HepG2 (cell line): ENCODE results near the gene THADA. TPM values are rescaled to one million over a fixed set of nuclear protein-coding genes. Genes with fewer than 3 reads are reported as not detected.
A peak's percentile ranks its signal among the peaks of the same experiment; 100 is the strongest.

ENCODE experiments used
- ADNP ChIP-seq: sonication (generic); formaldehyde crosslinking; IDR thresholded peaks from 2 replicates; pipeline ENCODE4 v1.4.0; 2020; ENCODE audit warnings: missing genetic modification reagents
- ATAD3A ChIP-seq: sonication (generic); formaldehyde crosslinking; IDR thresholded peaks from 2 replicates; pipeline ENCODE4 v1.4.0; 2020; ENCODE audit warnings: missing genetic modification reagents
- BORCS8-MEF2B ChIP-seq: sonication (generic); formaldehyde crosslinking; IDR thresholded peaks from 2 replicates; pipeline ENCODE4 v1.8.0; 2022; ENCODE audit warnings: mild to moderate bottlenecking, missing genetic modification reagents
- CEBPB ChIP-seq: IDR thresholded peaks from 2 replicates; pipeline ENCODE4 v1.6.1; 2011; ENCODE audit warnings: low read depth, low read length, improper control_type of control experiment, borderline replicate concordance
- HCFC1 ChIP-seq: fragments of 150-350 bp; IDR thresholded peaks from 2 replicates; pipeline ENCODE4 v1.6.1; 2014; ENCODE audit warnings: low read depth, low read length
- HDAC2 ChIP-seq: sonication (generic); formaldehyde crosslinking; IDR thresholded peaks from 2 replicates; pipeline ENCODE4 v1.4.0; 2020; ENCODE audit warnings: missing genetic modification reagents
- HIVEP1 ChIP-seq: sonication (generic); formaldehyde crosslinking; IDR thresholded peaks from 2 replicates; pipeline ENCODE4 v1.4.0; 2020; ENCODE audit warnings: mild to moderate bottlenecking, missing genetic modification reagents
- NAIF1 ChIP-seq: sonication (generic); formaldehyde crosslinking; IDR thresholded peaks from 2 replicates; pipeline ENCODE4 v1.5.0; 2020; ENCODE audit warnings: mild to moderate bottlenecking, missing genetic modification reagents, borderline replicate concordance
- NR2F6 ChIP-seq, 2 experiments: IDR thresholded peaks; 2 replicates each; pipeline ENCODE4 v1.6.1; 2016; ENCODE audit warnings: antibody characterized with exemption in 1 of 2, mild to moderate bottlenecking in 1 of 2
- TOE1 ChIP-seq: sonication (generic); formaldehyde crosslinking; IDR thresholded peaks from 2 replicates; pipeline ENCODE4 v1.4.0; 2020; ENCODE audit warnings: mild to moderate bottlenecking, missing genetic modification reagents
- ZBTB7B ChIP-seq: sonication (generic); formaldehyde crosslinking; IDR thresholded peaks from 2 replicates; pipeline ENCODE4 v1.4.0; 2020; ENCODE audit warnings: missing genetic modification reagents
- ZHX1 ChIP-seq: sonication (generic); formaldehyde crosslinking; IDR thresholded peaks from 2 replicates; pipeline ENCODE4 v1.8.1; 2022; ENCODE audit warnings: low read depth, mild to moderate bottlenecking, missing genetic modification reagents
- ZNF232 ChIP-seq: sonication (generic); formaldehyde crosslinking; IDR thresholded peaks from 2 replicates; pipeline ENCODE4 v1.4.0; 2020; ENCODE audit warnings: missing genetic modification reagents, borderline replicate concordance
- ZNF335 ChIP-seq: sonication (generic); formaldehyde crosslinking; IDR thresholded peaks from 2 replicates; pipeline ENCODE4 v1.4.0; 2020; ENCODE audit warnings: missing genetic modification reagents
- ZNF598 ChIP-seq: sonication (generic); formaldehyde crosslinking; IDR thresholded peaks from 2 replicates; pipeline ENCODE4 v1.5.1; 2020; ENCODE audit warnings: mild to moderate bottlenecking, missing genetic modification reagents, borderline replicate concordance
- ZNF605 ChIP-seq: sonication (generic); formaldehyde crosslinking; IDR thresholded peaks from 2 replicates; pipeline ENCODE4 v1.8.0; 2022; ENCODE audit warnings: mild to moderate bottlenecking, missing genetic modification reagents
- ZXDC ChIP-seq: sonication (generic); formaldehyde crosslinking; IDR thresholded peaks from 2 replicates; pipeline ENCODE4 v1.5.0; 2020; ENCODE audit warnings: mild to moderate bottlenecking, missing genetic modification reagents
- polyA plus RNA-seq, 8 experiments: library from polyadenylated mRNA; depleted of rRNA in 3 of 8; stranded (reverse) in 7 of 8; unstranded in 1 of 8; fragments of >200 nt; fragmentation: Illumina TruSeq in 4 of 8; extraction: Trizol in 4 of 8; gene quantifications; 2 replicates each; pipeline versions ENCODE4 v1.2.1 to v1.2.3, GENCODE V29; 2011 to 2016; ENCODE audit warnings: low read depth in 4 of 8, missing spikeins in 1 of 8, mixed read lengths in 1 of 8; ENCODE audit not compliant: insufficient read depth in 1 of 8
- total RNA-seq, 5 experiments: library from RNA; depleted of rRNA; stranded (reverse); fragments of >200 nt; fragmentation: Illumina TruSeq; extraction: Trizol; gene quantifications; 2 replicates each; pipeline ENCODE4 v1.2.3, GENCODE V29; 2016; ENCODE audit warnings: low read depth in 1 of 5
- TF ChIP-seq, protein P1 (sequence below): sonication (generic); formaldehyde crosslinking; IDR thresholded peaks from 2 replicates; pipeline ENCODE4 v1.4.0; 2020; ENCODE audit warnings: missing genetic modification reagents, borderline replicate concordance
- TF ChIP-seq, protein P2 (sequence below): sonication (generic); formaldehyde crosslinking; IDR thresholded peaks from 2 replicates; pipeline ENCODE4 v1.4.0; 2020; ENCODE audit warnings: missing genetic modification reagents
- TF ChIP-seq, protein P3 (sequence below): sonication (generic); formaldehyde crosslinking; IDR thresholded peaks from 2 replicates; pipeline ENCODE4 v1.4.0; 2020; ENCODE audit warnings: missing genetic modification reagents

THADA gene
- total and polyA plus RNA-seq, 2 of the 13 experiments (the other 11 are each of a cell fraction or from before 2014, with no cell fraction given): 12.7 to 21.7 TPM

DNA sequence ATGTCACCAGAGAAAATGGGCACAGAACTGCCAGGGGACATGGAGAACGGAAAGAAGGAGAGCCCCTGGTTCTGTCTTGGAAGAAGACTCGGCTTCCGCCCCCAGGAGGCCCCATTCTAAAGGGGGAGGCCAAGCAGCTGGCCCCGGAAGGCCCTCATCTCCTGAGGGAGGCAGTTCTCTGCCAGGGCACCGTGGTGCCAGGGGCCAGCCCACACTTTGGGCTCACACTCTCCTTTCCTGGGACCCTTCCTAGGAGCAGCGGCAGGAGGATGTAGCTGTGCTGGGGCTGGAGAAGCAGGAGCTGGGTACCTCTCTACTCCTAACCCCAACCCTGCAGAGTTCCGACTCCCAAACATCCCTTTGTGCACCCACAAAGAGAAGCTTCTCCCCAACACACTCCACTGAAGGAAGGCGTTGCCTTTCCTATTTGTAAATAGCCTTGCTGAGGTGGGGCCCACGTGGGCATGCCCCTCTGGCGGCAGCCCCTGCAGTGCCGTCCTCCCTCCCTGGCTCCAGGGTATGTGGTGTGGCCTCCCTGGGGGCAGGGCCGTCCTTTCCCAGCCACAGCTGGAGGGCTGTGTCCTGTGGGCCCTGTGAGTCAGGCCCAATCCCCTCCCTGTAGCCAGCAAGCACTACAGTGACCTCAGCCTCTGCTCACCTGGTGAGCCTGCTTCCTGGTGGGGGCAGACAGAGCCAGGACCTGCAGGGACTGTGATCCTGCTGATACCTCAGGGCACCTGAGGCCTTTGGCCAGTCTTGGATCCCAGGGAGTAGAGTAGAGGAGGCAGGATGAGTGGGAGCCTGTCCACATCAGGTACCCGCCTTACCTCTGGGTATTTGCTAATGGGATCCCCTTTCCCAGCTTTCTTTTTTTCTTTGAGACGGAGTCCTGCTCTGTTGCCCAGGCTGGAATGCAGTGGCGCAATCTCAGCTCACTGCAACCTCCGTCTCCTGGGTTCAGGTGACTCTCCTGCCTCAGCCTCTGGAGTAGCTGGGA is 396.0 kb downstream of the THADA start (continued):
- TF ChIP-seq NR2F6 (IDR thresholded peaks at IDR 0.05) (peak; percentile 23; the same call in 1 of the 2 replicates), NR2F6 (CRISPR knock-in tag; IDR thresholded peaks at IDR 0.05) (peak; percentile 84), BORCS8-MEF2B (CRISPR knock-in tag) (peak; percentile 76), ZNF335 (CRISPR knock-in tag) (peak; percentile 48; the same call in 1 of the 2 replicates), ZNF598 (CRISPR knock-in tag) (0 out of 2 replicates have a peak, but pooled peaks have one; percentile 21), ZHX1 (CRISPR knock-in tag) (0 out of 2 replicates have a peak, but pooled peaks have one; percentile 38), ZXDC (CRISPR knock-in tag) (peak; percentile 81), ADNP (CRISPR knock-in tag) (0 out of 2 replicates have a peak, but pooled peaks have one; percentile 44), TOE1 (CRISPR knock-in tag) (no peak), CEBPB (peak; percentile 48; the same call in 1 of the 2 replicates), HCFC1 (0 out of 2 replicates have a peak, but pooled peaks have one; percentile 7), ZBTB7B (CRISPR knock-in tag) (peak; percentile 90), ATAD3A (CRISPR knock-in tag) (peak; percentile 44; the same call in 1 of the 2 replicates), HDAC2 (CRISPR knock-in tag) (peak; percentile 84), ZNF605 (CRISPR knock-in tag) (peak; percentile 63; the same call in 1 of the 2 replicates), NAIF1 (CRISPR knock-in tag) (no peak; the same call in 1 of the 2 replicates), HIVEP1 (peak; percentile 64), ZNF232 (CRISPR knock-in tag) (peak; percentile 49; the same call in 1 of the 2 replicates)
- TF ChIP-seq, protein P1, sequence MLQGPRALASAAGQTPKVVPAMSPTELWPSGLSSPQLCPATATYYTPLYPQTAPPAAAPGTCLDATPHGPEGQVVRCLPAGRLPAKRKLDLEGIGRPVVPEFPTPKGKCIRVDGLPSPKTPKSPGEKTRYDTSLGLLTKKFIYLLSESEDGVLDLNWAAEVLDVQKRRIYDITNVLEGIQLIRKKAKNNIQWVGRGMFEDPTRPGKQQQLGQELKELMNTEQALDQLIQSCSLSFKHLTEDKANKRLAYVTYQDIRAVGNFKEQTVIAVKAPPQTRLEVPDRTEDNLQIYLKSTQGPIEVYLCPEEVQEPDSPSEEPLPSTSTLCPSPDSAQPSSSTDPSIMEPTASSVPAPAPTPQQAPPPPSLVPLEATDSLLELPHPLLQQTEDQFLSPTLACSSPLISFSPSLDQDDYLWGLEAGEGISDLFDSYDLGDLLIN: 0 out of 2 replicates have a peak, but pooled peaks have one; percentile 54
- TF ChIP-seq, protein P2, sequence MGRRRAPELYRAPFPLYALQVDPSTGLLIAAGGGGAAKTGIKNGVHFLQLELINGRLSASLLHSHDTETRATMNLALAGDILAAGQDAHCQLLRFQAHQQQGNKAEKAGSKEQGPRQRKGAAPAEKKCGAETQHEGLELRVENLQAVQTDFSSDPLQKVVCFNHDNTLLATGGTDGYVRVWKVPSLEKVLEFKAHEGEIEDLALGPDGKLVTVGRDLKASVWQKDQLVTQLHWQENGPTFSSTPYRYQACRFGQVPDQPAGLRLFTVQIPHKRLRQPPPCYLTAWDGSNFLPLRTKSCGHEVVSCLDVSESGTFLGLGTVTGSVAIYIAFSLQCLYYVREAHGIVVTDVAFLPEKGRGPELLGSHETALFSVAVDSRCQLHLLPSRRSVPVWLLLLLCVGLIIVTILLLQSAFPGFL (CRISPR knock-in tag): no peak
- TF ChIP-seq, protein P3, sequence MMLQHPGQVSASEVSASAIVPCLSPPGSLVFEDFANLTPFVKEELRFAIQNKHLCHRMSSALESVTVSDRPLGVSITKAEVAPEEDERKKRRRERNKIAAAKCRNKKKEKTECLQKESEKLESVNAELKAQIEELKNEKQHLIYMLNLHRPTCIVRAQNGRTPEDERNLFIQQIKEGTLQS (CRISPR knock-in tag): peak; percentile 42; the same call in 1 of the 2 replicates
